RWPE2 (cell line): ENCODE results near the gene WASF3.

ENCODE experiments used
- ATAC-seq: fragments of 200-7000 bp; cut with Tn5 transposase; 3 replicates; pipeline ENCODE4 v1.9.1; 2021; ENCODE audit warnings: low read depth
- DNase-seq: peaks from one replicate; pipeline ENCODE4 v3.0.0-alpha.2; 2020; ENCODE audit warnings: low spot score
- H3K27ac ChIP-seq: fragments of 450-650 bp; 2 replicates; pipeline ENCODE4 v1.5.1; 2017; ENCODE audit warnings: mild to moderate bottlenecking; ENCODE audit not compliant: poor library complexity, severe bottlenecking
- H3K27me3 ChIP-seq: fragments of 250-450 bp; sonication (Bioruptor Pico); 2 replicates; pipeline ENCODE4 v1.5.1; 2021; ENCODE audit warnings: mild to moderate bottlenecking, moderate library complexity; ENCODE audit not compliant: insufficient read depth, poor library complexity, severe bottlenecking
- H3K36me3 ChIP-seq: fragments of 250-450 bp; sonication (Bioruptor Pico); 2 replicates; pipeline ENCODE4 v1.5.1; 2020; ENCODE audit warnings: low read depth, mild to moderate bottlenecking, moderate library complexity
- H3K4me1 ChIP-seq: fragments of 250-450 bp; sonication (Bioruptor Pico); 2 replicates; pipeline ENCODE4 v1.5.1; 2021; ENCODE audit warnings: mild to moderate bottlenecking, moderate library complexity; ENCODE audit not compliant: insufficient read depth, poor library complexity, severe bottlenecking
- H3K4me3 ChIP-seq: fragments of 250-450 bp; sonication (Bioruptor Pico); 2 replicates; pipeline ENCODE4 v1.5.1; 2021; ENCODE audit warnings: mild to moderate bottlenecking, moderate library complexity; ENCODE audit not compliant: severe bottlenecking
- H3K9me3 ChIP-seq: fragments of 250-450 bp; sonication (Bioruptor Pico); 2 replicates; pipeline ENCODE4 v1.5.1; 2021; ENCODE audit warnings: mild to moderate bottlenecking, moderate library complexity; ENCODE audit not compliant: severe bottlenecking
- TF ChIP-seq, protein P1 (sequence below): fragments of 450-650 bp; IDR thresholded peaks from one replicate; pipeline ENCODE4 v1.5.1; 2017; ENCODE audit warnings: mild to moderate bottlenecking, moderate library complexity; ENCODE audit not compliant: poor library complexity, severe bottlenecking

WASF3 gene

GRCh38 chr13:26678796-26679195 is 121.3 kb downstream of the WASF3 start:
- ATAC-seq: no peak
- Histone ChIP-seq H3K27ac (no peak overlapping the region), H3K9me3 (no peaks in the 10 kb centered on the region)

GRCh38 chr13:26679411-26680122 is 122.1 kb downstream of the WASF3 start:
- H3K4me1 ChIP-seq: no peaks in the 10 kb centered on the region
- H3K9me3 ChIP-seq: no peaks in the 10 kb centered on the region
- H3K36me3 ChIP-seq: no peaks in the 10 kb centered on the region
- ATAC-seq (no peak), DNase-seq (no peak)
- no peak overlapping the region for H3K4me3 ChIP-seq
- H3K27ac ChIP-seq: no peak overlapping the region
- TF ChIP-seq, protein P1, sequence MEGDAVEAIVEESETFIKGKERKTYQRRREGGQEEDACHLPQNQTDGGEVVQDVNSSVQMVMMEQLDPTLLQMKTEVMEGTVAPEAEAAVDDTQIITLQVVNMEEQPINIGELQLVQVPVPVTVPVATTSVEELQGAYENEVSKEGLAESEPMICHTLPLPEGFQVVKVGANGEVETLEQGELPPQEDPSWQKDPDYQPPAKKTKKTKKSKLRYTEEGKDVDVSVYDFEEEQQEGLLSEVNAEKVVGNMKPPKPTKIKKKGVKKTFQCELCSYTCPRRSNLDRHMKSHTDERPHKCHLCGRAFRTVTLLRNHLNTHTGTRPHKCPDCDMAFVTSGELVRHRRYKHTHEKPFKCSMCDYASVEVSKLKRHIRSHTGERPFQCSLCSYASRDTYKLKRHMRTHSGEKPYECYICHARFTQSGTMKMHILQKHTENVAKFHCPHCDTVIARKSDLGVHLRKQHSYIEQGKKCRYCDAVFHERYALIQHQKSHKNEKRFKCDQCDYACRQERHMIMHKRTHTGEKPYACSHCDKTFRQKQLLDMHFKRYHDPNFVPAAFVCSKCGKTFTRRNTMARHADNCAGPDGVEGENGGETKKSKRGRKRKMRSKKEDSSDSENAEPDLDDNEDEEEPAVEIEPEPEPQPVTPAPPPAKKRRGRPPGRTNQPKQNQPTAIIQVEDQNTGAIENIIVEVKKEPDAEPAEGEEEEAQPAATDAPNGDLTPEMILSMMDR: no peak
- H3K27me3 ChIP-seq: no peaks in the 10 kb centered on the region

More at GRCh38 chr13:26678796-26679195, 121.3 kb downstream of the WASF3 start:
- no peaks in the 10 kb centered on the region for H3K36me3 ChIP-seq
- TF ChIP-seq, protein P1: no peak
- no peaks in the 10 kb centered on the region for H3K27me3 ChIP-seq
- DNase-seq: no peak
- H3K4me3 ChIP-seq: no peak overlapping the region
- no peaks in the 10 kb centered on the region for H3K4me1 ChIP-seq

GRCh38 chr13:26680123-26680450 is 122.6 kb downstream of the WASF3 start:
- TF ChIP-seq, protein P1: no peak
- Histone ChIP-seq H3K4me1 (no peaks in the 10 kb centered on the region), H3K36me3 (no peaks in the 10 kb centered on the region), H3K9me3 (no peaks in the 10 kb centered on the region), H3K4me3 (no peak overlapping the region), H3K27me3 (no peaks in the 10 kb centered on the region), H3K27ac (no peak overlapping the region)
- no peak for DNase-seq
- ATAC-seq: no peak

DNA sequence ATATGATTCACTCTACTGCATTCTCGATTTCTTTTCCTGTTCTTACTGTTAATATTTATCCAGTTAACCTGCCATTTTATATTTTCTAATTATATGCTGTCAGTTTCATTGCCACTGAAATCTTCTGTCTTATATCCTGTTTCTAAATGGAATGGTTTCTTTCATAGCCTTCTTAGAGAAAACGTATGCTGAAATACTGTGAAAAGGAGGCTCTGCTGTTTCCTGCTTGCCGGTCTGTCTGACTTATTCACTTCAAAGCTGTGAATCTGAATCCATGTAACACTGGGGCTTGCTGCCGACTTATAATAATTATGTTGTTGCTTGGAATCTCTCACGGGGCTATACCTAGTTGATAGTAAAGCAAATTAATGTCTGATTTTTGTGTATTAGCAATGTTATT is 123.1 kb downstream of the WASF3 start:
- Histone ChIP-seq H3K4me1 (no peaks in the 10 kb centered on the region), H3K36me3 (no peaks in the 10 kb centered on the region), H3K27ac (no peak overlapping the region), H3K9me3 (no peaks in the 10 kb centered on the region), H3K4me3 (no peak overlapping the region), H3K27me3 (no peaks in the 10 kb centered on the region)
- TF ChIP-seq, protein P1: no peak
- ATAC-seq (no peak), DNase-seq (no peak)

GRCh38 chr13:26681036-26681435 is 123.6 kb downstream of the WASF3 start:
- TF ChIP-seq, protein P1: no peak
- H3K27ac ChIP-seq: no peak overlapping the region
- H3K4me1 ChIP-seq: no peaks in the 10 kb centered on the region
- no peak overlapping the region for H3K4me3 ChIP-seq
- no peaks in the 10 kb centered on the region for H3K36me3 ChIP-seq
- DNase-seq: no peak
- H3K9me3 ChIP-seq: no peaks in the 10 kb centered on the region
- H3K27me3 ChIP-seq: no peaks in the 10 kb centered on the region
- ATAC-seq: no peak
